Kidney tubule cell (primary cell): ENCODE results near the gene TBCK.

ENCODE experiments used
- DNase-seq: peaks from one replicate; pipeline ENCODE4 v3.0.0-alpha.2; 2018; ENCODE audit warnings: low spot score

Gene TBCK

GRCh38 chr4:106315968-106316772, at the start of gene TBCK, which contains the start of gene AIMP1:
TSS of gene TBCK (minus strand) at chr4:106316209. CDS start at chr4:106308960, 7,249 bp downstream.
TSS of gene AIMP1 (plus strand) at chr4:106316550. CDS start at chr4:106325010, 8,460 bp downstream.
- peak; percentile 92 for DNase-seq

- DNase-seq, result peak; percentile 90
These were observed 49.6 kb upstream of the TBCK start for GRCh38 chr4:106365613-106366012.

- no peak for DNase-seq
These were observed 48.3 kb upstream of the TBCK start for GRCh38 chr4:106364282-106364681.

GRCh38 chr4:106362086-106362825, 46.2 kb upstream of the TBCK start:
- no peak for DNase-seq

GRCh38 chr4:106358899-106359298, 42.9 kb upstream of the TBCK start:
- DNase-seq, result peak; percentile 74

GRCh38 chr4:106355193-106355592, 39.2 kb upstream of the TBCK start:
- DNase-seq, result no peak

- no peak for DNase-seq
These were observed 37.8 kb upstream of the TBCK start for GRCh38 chr4:106353786-106354185.

GRCh38 chr4:106351016-106351415, 35.0 kb upstream of the TBCK start:
- no peak for DNase-seq

GRCh38 chr4:106347167-106347566, 31.2 kb upstream of the TBCK start:
- no peak for DNase-seq

GRCh38 chr4:106344647-106344970, 28.6 kb upstream of the TBCK start:
- peak; percentile 20 for DNase-seq

- no peak for DNase-seq
These were observed 28.0 kb upstream of the TBCK start for GRCh38 chr4:106343865-106344646.

GRCh38 chr4:106340774-106341173, 24.8 kb upstream of the TBCK start:
- no peak for DNase-seq

GRCh38 chr4:106339431-106339830, 23.4 kb upstream of the TBCK start:
- no peak for DNase-seq

GRCh38 chr4:106338671-106339070, 22.7 kb upstream of the TBCK start:
- no peak for DNase-seq

- no peak for DNase-seq
These were observed 21.9 kb upstream of the TBCK start for GRCh38 chr4:106337916-106338315.

GRCh38 chr4:106336618-106337017, 20.6 kb upstream of the TBCK start:
- peak; percentile 34 for DNase-seq

GRCh38 chr4:106334741-106335470, 18.9 kb upstream of the TBCK start:
- DNase-seq, result no peak

GRCh38 chr4:106333186-106333585, 17.2 kb upstream of the TBCK start:
- DNase-seq, result no peak

- peak; percentile 55 for DNase-seq
These were observed 13.1 kb upstream of the TBCK start for GRCh38 chr4:106329041-106329618.

GRCh38 chr4:106325800-106326199, 9.8 kb upstream of the TBCK start:
- DNase-seq, result peak; percentile 30

- no peak for DNase-seq
These were observed 7.1 kb upstream of the TBCK start for GRCh38 chr4:106323119-106323518.
